ENCODE measurements around the gene KLF7. TPM values are rescaled to one million over a fixed set of nuclear protein-coding genes. Genes with fewer than 3 reads are reported as not detected.

Gene KLF7
- total RNA-seq (2022) (22.2 and 24.9 TPM in 2 replicates), Bru-seq, nascent RNA (percentile 88 among the genes with signal in this experiment), BruChase-seq, experiment 1, labeled RNA remaining after a 6-hour chase (percentile 70 among the genes with signal in this experiment), BruChase-seq, experiment 2, labeled RNA remaining after a 2-hour chase (percentile 86 among the genes with signal in this experiment)
- long read RNA-seq, full-length matches to known transcripts = 1 of 6 reads
- long read RNA-seq, partial matches to known transcripts = 0 of 6 reads
- long read RNA-seq, other reads (novel, unspliced or antisense) = 5 of 6 reads

DNA sequence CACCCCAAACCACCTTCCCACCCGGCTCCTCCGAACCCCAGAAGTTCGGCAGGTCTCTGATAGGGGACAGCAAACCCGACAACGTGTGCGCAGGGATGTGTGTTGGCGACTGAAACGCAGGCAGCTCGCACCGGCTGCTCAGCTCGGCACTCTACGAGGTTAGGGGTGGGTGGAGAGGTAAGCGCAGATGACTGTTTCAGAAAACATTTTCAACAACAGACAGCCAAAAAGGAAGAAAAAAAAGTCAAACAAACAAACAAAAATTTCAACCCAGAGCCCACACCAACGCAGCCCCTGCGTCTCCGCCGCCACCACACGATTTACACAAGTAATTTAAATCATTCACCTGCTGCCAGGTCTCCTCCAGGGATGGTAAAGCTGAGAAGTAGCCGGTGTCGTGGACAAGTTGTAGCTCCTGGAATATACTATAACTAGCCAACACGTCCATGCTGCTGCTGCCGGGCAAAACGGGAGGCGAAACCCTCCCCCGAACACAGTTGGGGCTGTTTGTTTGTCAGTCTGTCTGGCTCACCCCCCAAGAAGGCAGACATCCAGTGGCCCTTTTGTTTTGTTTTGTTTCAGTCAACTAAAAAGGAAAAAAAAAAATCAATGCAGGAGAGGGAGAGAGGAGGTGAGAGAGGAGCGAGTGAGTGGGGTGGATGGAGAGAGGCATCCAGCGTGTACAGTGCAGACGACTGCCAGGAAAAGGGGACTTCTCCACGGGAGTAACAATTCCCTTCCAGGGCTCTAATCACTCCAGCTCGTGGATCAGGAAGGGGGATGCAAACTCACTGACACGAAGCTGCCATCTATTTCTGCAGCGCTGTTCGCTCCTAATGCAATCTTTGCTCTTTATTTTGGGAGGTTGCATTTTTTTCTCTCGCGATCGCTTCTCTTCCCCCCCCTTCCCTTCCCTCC, at the start of gene KLF7:
TSS of gene KLF7 (minus strand) at position 828 of the 918 bp plus-strand sequence. CDS start at position 448, 380 bp downstream.
- peak within 1 kb of the TSS; percentile 93 for H3K4me3 Mint-ChIP-seq (ENCODE audit: low read depth, unreplicated experiment)
- H3K4me1 Mint-ChIP-seq (ENCODE audit: low read depth, unreplicated experiment) = peaks cover 37% of the 10 kb centered on the region
- intact Hi-C loops (cut with micrococcal nuclease; ENCODE audit: unreplicated experiment) = loop anchor here (2.0 to 5.0 kb wide), 2 partner anchors 43 to 363 kb away; no protein-coding TSS in a partner anchor
- H3K27me3 Mint-ChIP-seq (ENCODE audit: unreplicated experiment) = peaks cover 8% of the 10 kb centered on the region
- H3K27ac Mint-ChIP-seq (ENCODE audit: unreplicated experiment) = peak within 1 kb of the TSS; percentile 100
- peak; percentile 38 for DNase-seq
- CTCF ChIA-PET = interaction anchor here (0.6 to 1.0 kb wide), 5 partner anchors 11 to 590 kb away, joined by 3 to 5 read pairs (median 3); no protein-coding TSS in a partner anchor
- TF ChIP-seq, protein P1, sequence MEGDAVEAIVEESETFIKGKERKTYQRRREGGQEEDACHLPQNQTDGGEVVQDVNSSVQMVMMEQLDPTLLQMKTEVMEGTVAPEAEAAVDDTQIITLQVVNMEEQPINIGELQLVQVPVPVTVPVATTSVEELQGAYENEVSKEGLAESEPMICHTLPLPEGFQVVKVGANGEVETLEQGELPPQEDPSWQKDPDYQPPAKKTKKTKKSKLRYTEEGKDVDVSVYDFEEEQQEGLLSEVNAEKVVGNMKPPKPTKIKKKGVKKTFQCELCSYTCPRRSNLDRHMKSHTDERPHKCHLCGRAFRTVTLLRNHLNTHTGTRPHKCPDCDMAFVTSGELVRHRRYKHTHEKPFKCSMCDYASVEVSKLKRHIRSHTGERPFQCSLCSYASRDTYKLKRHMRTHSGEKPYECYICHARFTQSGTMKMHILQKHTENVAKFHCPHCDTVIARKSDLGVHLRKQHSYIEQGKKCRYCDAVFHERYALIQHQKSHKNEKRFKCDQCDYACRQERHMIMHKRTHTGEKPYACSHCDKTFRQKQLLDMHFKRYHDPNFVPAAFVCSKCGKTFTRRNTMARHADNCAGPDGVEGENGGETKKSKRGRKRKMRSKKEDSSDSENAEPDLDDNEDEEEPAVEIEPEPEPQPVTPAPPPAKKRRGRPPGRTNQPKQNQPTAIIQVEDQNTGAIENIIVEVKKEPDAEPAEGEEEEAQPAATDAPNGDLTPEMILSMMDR (IDR thresholded peaks at IDR 0.05; ENCODE audit: unreplicated experiment) = no peak
- H3K9me3 Mint-ChIP-seq (ENCODE audit: low read depth, unreplicated experiment) = no peaks in the 10 kb centered on the region
- BruUV-seq (replicated peaks) = TSS peak; percentile 51
- peaks cover 58% of the 10 kb centered on the region for H3K36me3 Mint-ChIP-seq (ENCODE audit: insufficient read depth, unreplicated experiment)

DNA sequence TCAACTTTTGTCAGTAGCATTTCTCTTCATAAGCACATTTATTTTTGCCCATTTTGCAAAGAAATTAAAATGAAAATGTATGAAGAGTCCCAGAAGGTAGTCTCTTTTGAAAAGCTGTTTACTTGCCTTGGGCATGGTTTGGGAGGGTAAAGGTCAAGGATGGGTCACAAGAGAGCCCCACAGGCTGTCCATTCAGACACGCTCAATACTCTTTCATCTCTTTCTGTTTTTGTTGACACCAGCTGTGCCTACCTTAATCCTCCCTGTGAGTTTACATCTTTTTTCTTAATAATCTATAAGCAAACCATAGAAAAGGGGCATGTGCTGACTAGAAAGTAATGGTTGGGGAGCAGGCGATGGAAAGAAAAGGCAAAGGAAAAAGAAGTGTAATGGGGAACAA, 49.6 kb upstream of the KLF7 start:
- H3K9me3 Mint-ChIP-seq (ENCODE audit: low read depth, unreplicated experiment) = no peaks in the 10 kb centered on the region
- TF ChIP-seq, protein P1 (IDR thresholded peaks at IDR 0.05; ENCODE audit: unreplicated experiment) = no peak
- no peaks in the 10 kb centered on the region for H3K4me1 Mint-ChIP-seq (ENCODE audit: low read depth, unreplicated experiment)
- no TSS peak for BruUV-seq (replicated peaks)
- H3K27ac Mint-ChIP-seq (ENCODE audit: unreplicated experiment) = no peak overlapping the region
- CTCF ChIA-PET = no interaction called here
- intact Hi-C loops (cut with micrococcal nuclease; ENCODE audit: unreplicated experiment) = no loop called here
- no peaks in the 10 kb centered on the region for H3K27me3 Mint-ChIP-seq (ENCODE audit: unreplicated experiment)
- H3K4me3 Mint-ChIP-seq (ENCODE audit: low read depth, unreplicated experiment) = no peak overlapping the region
- DNase-seq = no peak
- no peaks in the 10 kb centered on the region for H3K36me3 Mint-ChIP-seq (ENCODE audit: insufficient read depth, unreplicated experiment)

DNA sequence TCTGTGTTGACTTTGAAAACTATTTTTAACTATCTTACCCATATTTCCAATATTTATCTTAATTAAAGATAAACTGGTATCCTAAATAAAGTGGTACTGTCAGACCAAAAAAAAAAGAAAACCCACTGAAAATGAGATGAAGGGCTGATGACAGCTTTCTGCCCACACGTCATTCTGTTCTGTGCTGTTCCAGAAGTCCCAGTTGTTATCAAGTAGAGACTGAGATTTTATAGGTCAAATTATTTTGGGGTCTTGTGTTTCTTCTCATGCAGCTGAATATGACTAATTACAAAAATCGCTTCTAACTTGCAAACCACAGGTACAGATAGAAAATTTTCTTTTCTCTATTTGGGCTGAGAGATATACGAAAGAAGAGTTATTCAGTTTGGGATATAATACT, 48.7 kb upstream of the KLF7 start:
- TF ChIP-seq, protein P1 (IDR thresholded peaks at IDR 0.05; ENCODE audit: unreplicated experiment) = no peak
- Mint-ChIP-seq H3K27me3 (ENCODE audit: unreplicated experiment) (no peaks in the 10 kb centered on the region), H3K27ac (ENCODE audit: unreplicated experiment) (no peak overlapping the region)

DNA sequence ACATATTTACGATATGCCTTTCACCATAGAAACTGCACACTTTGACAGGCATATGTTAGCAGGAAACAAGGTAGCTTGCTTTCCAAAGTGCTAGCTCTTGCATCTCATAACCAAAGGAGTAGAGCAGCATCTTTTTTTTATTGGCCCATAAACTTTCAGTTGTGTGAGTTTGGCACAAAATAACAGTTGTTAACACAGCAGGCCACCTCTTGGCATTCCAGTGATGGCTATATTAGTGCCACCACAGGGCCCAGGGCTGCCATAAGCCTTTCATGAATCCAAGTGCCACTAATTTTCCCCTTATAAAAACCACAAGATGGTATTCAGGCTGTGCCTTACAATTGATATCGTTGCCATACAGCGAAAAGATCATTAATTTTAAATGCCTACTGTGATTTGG, 40.3 kb upstream of the KLF7 start:
- no peaks in the 10 kb centered on the region for H3K27me3 Mint-ChIP-seq (ENCODE audit: unreplicated experiment)
- DNase-seq = no peak
- no peaks in the 10 kb centered on the region for H3K9me3 Mint-ChIP-seq (ENCODE audit: low read depth, unreplicated experiment)
- BruUV-seq (replicated peaks) = no TSS peak
- intact Hi-C loops (cut with micrococcal nuclease; ENCODE audit: unreplicated experiment) = no loop called here
- H3K4me1 Mint-ChIP-seq (ENCODE audit: low read depth, unreplicated experiment) = no peaks in the 10 kb centered on the region
- no peak overlapping the region for H3K4me3 Mint-ChIP-seq (ENCODE audit: low read depth, unreplicated experiment)
- no peaks in the 10 kb centered on the region for H3K36me3 Mint-ChIP-seq (ENCODE audit: insufficient read depth, unreplicated experiment)
- TF ChIP-seq, protein P1 (IDR thresholded peaks at IDR 0.05; ENCODE audit: unreplicated experiment) = no peak
- CTCF ChIA-PET = no interaction called here
- no peak overlapping the region for H3K27ac Mint-ChIP-seq (ENCODE audit: unreplicated experiment)

More for the DNA sequence above, 48.7 kb upstream of the KLF7 start:
- BruUV-seq (replicated peaks) = no TSS peak
- CTCF ChIA-PET = no interaction called here
- DNase-seq = no peak
- intact Hi-C loops (cut with micrococcal nuclease; ENCODE audit: unreplicated experiment) = no loop called here
- Mint-ChIP-seq H3K9me3 (ENCODE audit: low read depth, unreplicated experiment) (no peaks in the 10 kb centered on the region), H3K36me3 (ENCODE audit: insufficient read depth, unreplicated experiment) (no peaks in the 10 kb centered on the region), H3K4me3 (ENCODE audit: low read depth, unreplicated experiment) (no peak overlapping the region), H3K4me1 (ENCODE audit: low read depth, unreplicated experiment) (no peaks in the 10 kb centered on the region)

Data from Calu3 (cell line).